Limb (tissue), 2 donors: ENCODE measurements around the gene DGAT2.
"Not testable (repeated sequence)": the region's sequence is repeated elsewhere in the genome, so short reads cannot be mapped to it uniquely, and the experiment has no call there.

Experiments
- DNase-seq, 2 donors: peaks; one replicate each; pipeline ENCODE4 v3.0.0-alpha.2; 2016; ENCODE audit errors: extremely low spot score in 2 of 2

Gene DGAT2

GRCh38 chr11:75754933-75755332 lies 13.6 kb upstream of the DGAT2 start:
- not testable (repeated sequence) for DNase-seq

GRCh38 chr11:75757651-75758050 lies 10.9 kb upstream of the DGAT2 start:
- no peak for DNase-seq

GRCh38 chr11:75759832-75760231 lies 8.7 kb upstream of the DGAT2 start:
- no peak for DNase-seq

- no peak for DNase-seq
These were observed 8.3 kb upstream of the DGAT2 start for GRCh38 chr11:75760243-75760642.

- no peak for DNase-seq
These were observed 7.7 kb upstream of the DGAT2 start for GRCh38 chr11:75760710-75761493.

- no peak for DNase-seq
These were observed 6.4 kb upstream of the DGAT2 start for GRCh38 chr11:75762158-75762557.

- no peak for DNase-seq
These were observed 5.7 kb upstream of the DGAT2 start for GRCh38 chr11:75762885-75763284.

GRCh38 chr11:75763846-75764245 lies 4.7 kb upstream of the DGAT2 start:
- DNase-seq: no peak

- no peak for DNase-seq
These were observed 3.5 kb upstream of the DGAT2 start for GRCh38 chr11:75765116-75765515.

GRCh38 chr11:75766443-75767227 lies 1.9 kb upstream of the DGAT2 start:
- DNase-seq: no peak

- DNase-seq: no peak
These were observed 1.4 kb upstream of the DGAT2 start for GRCh38 chr11:75767228-75767572.

GRCh38 chr11:75767793-75768111 lies 826 bp upstream of the DGAT2 start:
- no peak for DNase-seq

- DNase-seq: peak in 1 of 2 donors; percentile 37
These were observed 562 bp downstream of the DGAT2 start for GRCh38 chr11:75768909-75769771.

GRCh38 chr11:75770102-75770501 lies 1.5 kb downstream of the DGAT2 start:
- DNase-seq: no peak

- no peak for DNase-seq
These were observed 3.2 kb downstream of the DGAT2 start for GRCh38 chr11:75771646-75772410.

GRCh38 chr11:75773595-75774353 lies 5.2 kb downstream of the DGAT2 start:
- no peak for DNase-seq

- no peak for DNase-seq
These were observed 6.5 kb downstream of the DGAT2 start for GRCh38 chr11:75775056-75775455.

GRCh38 chr11:75776546-75776945 lies 8.0 kb downstream of the DGAT2 start:
- DNase-seq: no peak

- DNase-seq: no peak
These were observed 9.0 kb downstream of the DGAT2 start for GRCh38 chr11:75777461-75778110.

GRCh38 chr11:75778962-75779361 lies 10.4 kb downstream of the DGAT2 start:
- DNase-seq: no peak
